ENCODE data around the gene HS3ST3A1. TPM values are rescaled to one million over a fixed set of nuclear protein-coding genes. Genes with fewer than 3 reads are reported as not detected.

The HS3ST3A1 gene
- total RNA-seq, 1 experiment from 2014 or later, result 3.4 TPM

- H3K27ac ChIP-seq (ENCODE audit: insufficient read length, low read depth, low read length), result no peak overlapping the region
- no peak overlapping the region for H2BK12ac ChIP-seq (ENCODE audit: insufficient read length, low read depth, low read length)
- WGBS (ENCODE audit: extremely low coverage, insufficient read length, low lambda C conversion rate), result no CpG with 5 or more reads among the region's 5 CpGs
- no peak overlapping the region for H2BK20ac ChIP-seq (ENCODE audit: low read depth, low read length, poor library complexity, severe bottlenecking)
- no peak overlapping the region for H2BK15ac ChIP-seq (ENCODE audit: low read depth, low read length)
- no peak overlapping the region for H3K23ac ChIP-seq (ENCODE audit: insufficient read length, low read depth, low read length)
- H3K4ac ChIP-seq (ENCODE audit: low read depth, low read length), result no peak overlapping the region
- H4K91ac ChIP-seq (ENCODE audit: insufficient read length, low read depth, low read length), result no peak overlapping the region
- no peaks in the 10 kb centered on the region for H3K27me3 ChIP-seq (ENCODE audit: insufficient read depth, low read length)
- H3K27ac Mint-ChIP-seq, result no peak overlapping the region
- H2AFZ ChIP-seq (ENCODE audit: low read length), result no peak overlapping the region
- H3K9me3 Mint-ChIP-seq, result peaks cover 7 to 15% of the 10 kb centered on the region in 2 experiments; a peak in 4 of 5 replicates
- no peak overlapping the region for H3K4me2 ChIP-seq (ENCODE audit: insufficient read depth, insufficient read length, low read length)
- no peaks in the 10 kb centered on the region for H3K4me1 ChIP-seq (ENCODE audit: insufficient read depth, low read length)
- H3T11ph ChIP-seq (ENCODE audit: low read length), result no peak overlapping the region
- H2AK5ac ChIP-seq (ENCODE audit: insufficient read length, low read length), result no peak overlapping the region
- H3K79me1 ChIP-seq (ENCODE audit: insufficient read depth, low read depth, low read length, poor library complexity, severe bottlenecking), result no peaks in the 10 kb centered on the region
- no peak overlapping the region for H2BK120ac ChIP-seq (ENCODE audit: low read depth, low read length, poor library complexity, severe bottlenecking)
- H2BK5ac ChIP-seq (ENCODE audit: insufficient read length, low read length), result no peak overlapping the region
- DNase-seq, result no peak
- H3K4me3 Mint-ChIP-seq, result no peak overlapping the region
- H3K4me1 Mint-ChIP-seq, result no peaks in the 10 kb centered on the region
- H3K56ac ChIP-seq (ENCODE audit: insufficient read length, low read depth, low read length), result no peak overlapping the region
- no peak overlapping the region for H3K9ac ChIP-seq (ENCODE audit: extremely low read depth, insufficient read length, low read length)
- H3K9me3 ChIP-seq (ENCODE audit: control insufficient read depth, low read depth, low read length), result no peaks in the 10 kb centered on the region
- no peak overlapping the region for H3K18ac ChIP-seq (ENCODE audit: insufficient read length, low read depth, low read length)
- H3K14ac ChIP-seq (ENCODE audit: insufficient read depth, low read length), result no peak overlapping the region
- no peak overlapping the region for H4K5ac ChIP-seq (ENCODE audit: insufficient read length, low read depth, low read length)
- no peaks in the 10 kb centered on the region for H3K27me3 Mint-ChIP-seq (ENCODE audit: low read depth)
- no peak overlapping the region for H4K8ac ChIP-seq (replicated peaks; ENCODE audit: insufficient read length, low read depth, low read length)
- no peaks in the 10 kb centered on the region for H3K23me2 ChIP-seq (ENCODE audit: insufficient read length, low read depth, low read length, poor library complexity, severe bottlenecking)
- H3K36me3 Mint-ChIP-seq (ENCODE audit: insufficient read depth in 1 of 3, low read depth in 3 of 3), result peaks cover 0 to 18% (median 5%) of the 10 kb centered on the region in 3 experiments; a peak in 2 of 7 replicates
- TF ChIP-seq, protein P1, sequence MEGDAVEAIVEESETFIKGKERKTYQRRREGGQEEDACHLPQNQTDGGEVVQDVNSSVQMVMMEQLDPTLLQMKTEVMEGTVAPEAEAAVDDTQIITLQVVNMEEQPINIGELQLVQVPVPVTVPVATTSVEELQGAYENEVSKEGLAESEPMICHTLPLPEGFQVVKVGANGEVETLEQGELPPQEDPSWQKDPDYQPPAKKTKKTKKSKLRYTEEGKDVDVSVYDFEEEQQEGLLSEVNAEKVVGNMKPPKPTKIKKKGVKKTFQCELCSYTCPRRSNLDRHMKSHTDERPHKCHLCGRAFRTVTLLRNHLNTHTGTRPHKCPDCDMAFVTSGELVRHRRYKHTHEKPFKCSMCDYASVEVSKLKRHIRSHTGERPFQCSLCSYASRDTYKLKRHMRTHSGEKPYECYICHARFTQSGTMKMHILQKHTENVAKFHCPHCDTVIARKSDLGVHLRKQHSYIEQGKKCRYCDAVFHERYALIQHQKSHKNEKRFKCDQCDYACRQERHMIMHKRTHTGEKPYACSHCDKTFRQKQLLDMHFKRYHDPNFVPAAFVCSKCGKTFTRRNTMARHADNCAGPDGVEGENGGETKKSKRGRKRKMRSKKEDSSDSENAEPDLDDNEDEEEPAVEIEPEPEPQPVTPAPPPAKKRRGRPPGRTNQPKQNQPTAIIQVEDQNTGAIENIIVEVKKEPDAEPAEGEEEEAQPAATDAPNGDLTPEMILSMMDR (conservative IDR thresholded peaks at IDR 0.05), result no peak
- no peaks in the 10 kb centered on the region for H4K20me1 ChIP-seq (ENCODE audit: control insufficient read depth, insufficient read depth, insufficient read length)
- no peaks in the 10 kb centered on the region for H3K79me2 ChIP-seq (ENCODE audit: insufficient read depth, low read length)
Observed at GRCh38 chr17:13616031-13616430, 14.3 kb upstream of the HS3ST3A1 start.
